K562 treated with DMSO at 1 percent for 4 hours (cell line): ENCODE measurements around the gene NDUFS4. TPM values are rescaled to one million over a fixed set of nuclear protein-coding genes. Genes with fewer than 3 reads are reported as not detected.

Source experiments
- total RNA-seq: library from RNA; unstranded; fragments of 300-600 nt; gene quantifications from 2 replicates; pipeline ENCODE4 v1.2.3, GENCODE V29; 2022; ENCODE audit not compliant: insufficient read depth

Gene NDUFS4
- total RNA-seq = 85.0 and 115 TPM in 2 replicates

DNA sequence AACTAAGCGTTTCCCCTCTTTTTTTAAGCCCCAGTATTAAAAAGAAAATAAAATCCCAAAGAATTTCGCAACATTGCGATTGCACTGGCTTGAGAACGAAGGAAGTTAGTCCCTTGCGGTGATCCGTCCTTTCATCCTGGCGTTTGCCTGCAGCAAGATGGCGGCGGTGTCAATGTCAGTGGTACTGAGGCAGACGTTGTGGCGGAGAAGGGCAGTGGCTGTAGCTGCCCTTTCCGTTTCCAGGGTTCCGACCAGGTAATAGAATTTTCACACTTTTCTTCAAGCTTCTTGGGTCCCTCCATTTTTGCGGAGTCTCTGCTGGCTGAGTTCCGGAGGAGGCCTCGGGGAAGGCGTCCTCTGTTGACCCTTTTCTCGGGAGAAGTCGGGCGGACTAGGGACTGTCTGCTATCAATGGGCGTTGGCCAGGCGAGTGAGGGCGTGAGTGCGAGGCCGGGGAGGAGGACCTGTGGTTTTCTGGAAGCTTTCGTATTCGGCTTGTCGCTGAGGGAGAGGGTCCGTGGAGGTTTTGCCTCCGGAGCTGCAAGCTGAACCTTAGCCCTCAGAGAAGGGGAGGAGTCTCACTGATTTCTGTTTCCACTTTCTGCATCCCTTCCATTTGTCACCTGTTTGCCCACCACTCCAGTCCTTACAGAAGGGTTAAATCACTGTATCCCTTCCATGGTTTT, at the start of gene NDUFS4:
Gene NDUFS4, plus strand, starts transcription at position 134 of the 686 bp plus-strand sequence. Its CDS starts 24 bp downstream, at position 158.

Other genes with a start within 250 kb of the NDUFS4 start
- gene FST, start 80.0 kb upstream of the NDUFS4 start, total RNA-seq = not detected in 2 replicates